Body of pancreas (tissue), 4 donors: Measurements from ENCODE around the gene CTH.

Experiments
- CTCF ChIP-seq, 7 experiments: fragments of 450-650 bp in 4 of 7; fragments of 200-600 bp in 3 of 7; sonication (generic) in 3 of 7; IDR thresholded peaks; one replicate each; pipeline ENCODE4 v1.5.1; 2016 to 2019; ENCODE audit warnings: antibody characterized with exemption in 7 of 7
- POLR2A ChIP-seq, 3 donors: fragments of 450-650 bp; IDR thresholded peaks; one replicate each; pipeline ENCODE4 v1.6.1; 2016; ENCODE audit warnings: antibody characterized with exemption in 3 of 3, mild to moderate bottlenecking in 2 of 3

- TF ChIP-seq CTCF (IDR thresholded peaks at IDR 0.05) = no peak
- no peak for TF ChIP-seq POLR2A (IDR thresholded peaks at IDR 0.05)
Observed at GRCh38 chr1:70385477-70385876, 25.6 kb upstream of the CTH start.
